Measurements from ENCODE around the gene CACNA1C.

CACNA1C gene

GRCh38 chr12:2652401-2653081, 599.8 kb downstream of the CACNA1C start:
- TF ChIP-seq CTCF (IDR thresholded peaks at IDR 0.05; ENCODE audit: low read depth, low read length): no peak
- no peak overlapping the region for H3K4me3 ChIP-seq (replicated peaks in 1 of 2; ENCODE audit: low read depth in 2 of 2, low read length in 2 of 2)
- DNase-seq (ENCODE audit: low read depth in 2 of 2): no peak

- TF ChIP-seq CTCF (IDR thresholded peaks at IDR 0.05; ENCODE audit: low read depth, low read length): no peak
- no peak overlapping the region for H3K4me3 ChIP-seq (replicated peaks in 1 of 2; ENCODE audit: low read depth in 2 of 2, low read length in 2 of 2)
- DNase-seq (ENCODE audit: low read depth in 2 of 2): no peak
These were observed 600.7 kb downstream of the CACNA1C start for GRCh38 chr12:2653461-2653965.

- no peak for DNase-seq (ENCODE audit: low read depth in 2 of 2)
- no peak for TF ChIP-seq CTCF (IDR thresholded peaks at IDR 0.05; ENCODE audit: low read depth, low read length)
- H3K4me3 ChIP-seq (replicated peaks in 1 of 2; ENCODE audit: low read depth in 2 of 2, low read length in 2 of 2): no peak overlapping the region
These were observed 601.5 kb downstream of the CACNA1C start for GRCh38 chr12:2654311-2654710.

- no peak for DNase-seq (ENCODE audit: low read depth in 2 of 2)
- TF ChIP-seq CTCF (IDR thresholded peaks at IDR 0.05; ENCODE audit: low read depth, low read length): no peak
- no peak overlapping the region for H3K4me3 ChIP-seq (replicated peaks in 1 of 2; ENCODE audit: low read depth in 2 of 2, low read length in 2 of 2)
These were observed 602.0 kb downstream of the CACNA1C start for GRCh38 chr12:2654741-2655140.

DNA sequence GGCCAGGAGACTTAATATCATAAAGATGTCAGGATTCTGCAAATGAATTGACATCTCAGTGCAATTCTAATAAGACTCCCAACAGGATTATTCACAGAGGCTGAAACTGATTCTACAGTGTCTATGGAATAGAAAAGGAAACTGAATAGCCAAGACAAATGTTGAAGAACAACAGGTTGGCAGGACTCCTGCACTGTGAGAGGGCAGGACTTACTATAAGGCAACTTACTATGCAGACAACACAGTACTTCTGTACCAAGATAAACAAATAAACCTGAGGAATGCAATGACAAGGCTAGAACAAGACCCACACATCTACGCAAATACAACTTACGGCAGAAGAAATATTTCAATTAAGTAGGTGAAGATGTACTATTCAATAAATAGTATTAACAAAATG, 609.7 kb downstream of the CACNA1C start:
- TF ChIP-seq CTCF (IDR thresholded peaks at IDR 0.05; ENCODE audit: low read depth, low read length): no peak
- H3K4me3 ChIP-seq (replicated peaks in 1 of 2; ENCODE audit: low read depth in 2 of 2, low read length in 2 of 2): no peak overlapping the region

GRCh38 chr12:2664721-2665577, 612.2 kb downstream of the CACNA1C start:
- no peak for DNase-seq (ENCODE audit: low read depth in 2 of 2)
- no peak overlapping the region for H3K4me3 ChIP-seq (replicated peaks in 1 of 2; ENCODE audit: low read depth in 2 of 2, low read length in 2 of 2)
- TF ChIP-seq CTCF (IDR thresholded peaks at IDR 0.05; ENCODE audit: low read depth, low read length): no peak

More for the DNA sequence above, 609.7 kb downstream of the CACNA1C start:
- DNase-seq (ENCODE audit: low read depth in 2 of 2): no peak
